HEK293 (cell line): Measurements from ENCODE around the gene C4orf50.
"Not testable (repeated sequence)": the region's sequence is repeated elsewhere in the genome, so short reads cannot be mapped to it uniquely, and the experiment has no call there.

Experiments used
- CTCF ChIA-PET: fragments of 350-600 bp; formaldehyde crosslinking; extraction: SDS; loops from one replicate; lab custom pipeline; 2021; ENCODE audit warnings: antibody characterized with exemption; lab: Yijun Ruan, JAX
- POLR2A ChIA-PET: fragments of 300-600 bp; formaldehyde crosslinking; extraction: SDS; loops from one replicate; lab custom pipeline; 2020; ENCODE audit warnings: antibody characterized with exemption, inconsistent platforms; lab: Yijun Ruan, JAX
- H3K27ac ChIP-seq: fragments of 200-500 bp; sonication (Bioruptor generic); 2 replicates; pipeline ENCODE4 v1.5.1; 2014; ENCODE audit warnings: low read depth, low read length, control low read depth, inconsistent platforms; ENCODE audit errors: extremely low read depth
- H3K36me3 ChIP-seq, 2 experiments: fragments of 200-500 bp in 1 of 2; sonication (Bioruptor generic) in 1 of 2; 1 replicate in 1 of 2; 2 replicates in 1 of 2; pipeline ENCODE4 v1.5.1; 2014 to 2017; ENCODE audit warnings: inconsistent platforms in 2 of 2, low read length in 2 of 2; ENCODE audit not compliant: control insufficient read depth in 2 of 2, insufficient read depth in 1 of 2
- H3K4me1 ChIP-seq: fragments of 200-500 bp; sonication (Bioruptor generic); 2 replicates; pipeline ENCODE4 v1.5.1; 2014; ENCODE audit warnings: mild to moderate bottlenecking, low read length, inconsistent platforms; ENCODE audit not compliant: control insufficient read depth, insufficient read depth
- H3K4me3 ChIP-seq: 2 replicates; pipeline ENCODE4 v1.5.1; 2011; ENCODE audit warnings: low read depth, mild to moderate bottlenecking, control low read depth, low read length, moderate library complexity
- H3K9me3 ChIP-seq: fragments of 200-500 bp; sonication (Bioruptor generic); 2 replicates; pipeline ENCODE4 v1.5.1; 2014; ENCODE audit warnings: low read depth, low read length, inconsistent platforms; ENCODE audit not compliant: control insufficient read depth, insufficient read depth
- GFI1B ChIP-seq: fragments of 450-650 bp; formaldehyde crosslinking; IDR thresholded peaks from 2 replicates; pipeline ENCODE4 v1.5.1; 2016; ENCODE audit warnings: missing biosample characterization, missing genetic modification characterization
- IKZF3 ChIP-seq: fragments of 450-650 bp; IDR thresholded peaks from 2 replicates; pipeline ENCODE4 v1.5.0; 2018; ENCODE audit warnings: missing biosample characterization, mild to moderate bottlenecking, missing genetic modification characterization, moderate library complexity
- MYNN ChIP-seq: fragments of 450-650 bp; formaldehyde crosslinking; IDR thresholded peaks from 2 replicates; pipeline ENCODE4 v1.5.1; 2016; ENCODE audit warnings: missing biosample characterization, missing genetic modification characterization, borderline replicate concordance
- OSR2 ChIP-seq: fragments of 450-650 bp; formaldehyde crosslinking; IDR thresholded peaks from 2 replicates; pipeline ENCODE4 v1.5.1; 2016; ENCODE audit warnings: missing biosample characterization, missing genetic modification characterization
- SP2 ChIP-seq: fragments of 450-650 bp; formaldehyde crosslinking; IDR thresholded peaks from 2 replicates; pipeline ENCODE4 v1.5.1; 2016; ENCODE audit warnings: missing biosample characterization, missing genetic modification characterization
- TRIM28 ChIP-seq: IDR thresholded peaks from 2 replicates; pipeline ENCODE4 v1.6.1; 2011; ENCODE audit warnings: low read length, control low read depth, borderline replicate concordance
- ZIC2 ChIP-seq: fragments of 450-650 bp; formaldehyde crosslinking; IDR thresholded peaks from 2 replicates; pipeline ENCODE4 v1.5.1; 2016; ENCODE audit warnings: missing biosample characterization, missing genetic modification characterization
- ZNF174 ChIP-seq: fragments of 450-650 bp; formaldehyde crosslinking; IDR thresholded peaks from 2 replicates; pipeline ENCODE4 v1.5.0; 2017; ENCODE audit warnings: missing biosample characterization, mild to moderate bottlenecking, missing genetic modification characterization
- ZNF248 ChIP-seq: fragments of 450-650 bp; formaldehyde crosslinking; IDR thresholded peaks from 2 replicates; pipeline ENCODE4 v1.5.1; 2017; ENCODE audit warnings: missing biosample characterization, missing genetic modification characterization
- ZNF311 ChIP-seq: fragments of 450-650 bp; formaldehyde crosslinking; IDR thresholded peaks from 2 replicates; pipeline ENCODE4 v1.5.1; 2017; ENCODE audit warnings: missing biosample characterization, missing genetic modification characterization, borderline replicate concordance
- ZSCAN30 ChIP-seq: fragments of 450-650 bp; IDR thresholded peaks from 2 replicates; pipeline ENCODE4 v1.5.1; 2018; ENCODE audit warnings: missing biosample characterization, mild to moderate bottlenecking, missing genetic modification characterization, moderate library complexity
- TF ChIP-seq, protein P1 (sequence below): fragments of 450-650 bp; formaldehyde crosslinking; conservative IDR thresholded peaks from 2 replicates; pipeline ENCODE4 v1.5.1; 2016; ENCODE audit warnings: low read depth, missing biosample characterization, missing genetic modification characterization
- TF ChIP-seq, protein P2 (sequence below): fragments of 450-650 bp; formaldehyde crosslinking; IDR thresholded peaks from 2 replicates; pipeline ENCODE4 v1.5.1; 2017; ENCODE audit warnings: missing biosample characterization, missing genetic modification characterization
- TF ChIP-seq, protein P3 (sequence below): fragments of 450-650 bp; formaldehyde crosslinking; IDR thresholded peaks from 2 replicates; pipeline ENCODE4 v1.5.1; 2016; ENCODE audit warnings: missing biosample characterization, missing genetic modification characterization
- TF ChIP-seq, protein P4 (sequence below): fragments of 450-650 bp; formaldehyde crosslinking; IDR thresholded peaks from 2 replicates; pipeline ENCODE4 v1.5.1; 2016; ENCODE audit warnings: missing biosample characterization, missing genetic modification characterization, borderline replicate concordance
- TF ChIP-seq, protein P5 (sequence below): fragments of 450-650 bp; formaldehyde crosslinking; IDR thresholded peaks from 2 replicates; pipeline ENCODE4 v1.5.1; 2017; ENCODE audit warnings: missing biosample characterization, missing genetic modification characterization

The C4orf50 gene

DNA sequence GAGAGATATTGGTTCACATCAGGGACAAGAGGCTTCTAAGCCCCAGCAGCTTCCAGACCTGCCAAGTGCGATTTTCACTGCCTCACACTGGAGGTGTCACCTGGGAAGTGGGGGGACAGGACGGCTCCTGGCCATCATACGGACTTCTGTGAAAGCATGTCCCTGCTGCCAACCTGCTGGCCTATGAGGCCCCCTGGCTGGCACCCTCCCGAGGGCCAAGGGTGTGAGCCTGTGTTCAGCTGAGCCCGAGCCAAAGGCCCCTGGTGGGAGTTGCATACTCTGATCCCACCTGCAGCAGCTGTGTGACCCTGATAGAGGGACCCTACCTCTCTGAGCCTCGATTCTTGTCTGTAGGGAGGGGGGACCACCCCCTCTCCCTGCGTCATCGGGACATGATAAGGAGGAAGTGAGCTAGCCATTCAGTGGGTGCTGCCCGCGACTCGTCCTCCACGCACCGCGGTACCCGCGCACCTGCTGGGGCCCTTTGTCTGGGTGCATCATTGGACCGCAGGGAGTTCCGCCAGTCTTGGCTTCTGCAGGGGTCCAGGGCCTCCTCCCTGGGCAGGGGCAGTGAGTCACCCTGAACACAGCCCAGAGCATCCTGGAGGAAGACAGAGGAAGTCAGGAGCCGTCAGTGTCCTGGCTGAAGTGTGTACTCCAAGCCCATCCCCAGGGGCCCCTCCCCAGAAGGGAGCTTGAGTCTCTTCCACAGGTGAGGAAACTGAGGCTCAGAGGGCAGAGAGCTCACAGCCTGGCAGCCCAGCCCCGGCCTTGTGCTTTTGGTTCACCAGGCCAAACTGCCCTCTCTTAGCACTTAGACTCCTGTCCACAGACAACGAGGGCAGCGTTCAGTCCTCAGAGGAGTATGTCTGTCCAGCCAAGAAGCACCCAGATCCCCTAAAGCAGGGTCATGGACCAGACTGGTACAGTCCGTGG is 24.1 kb downstream of the C4orf50 start:
- ChIA-PET POLR2A (no interaction called here), CTCF (interaction anchor here (0.7 to 0.9 kb wide), 3 partner anchors 93 to 333 kb away, joined by 4 to 8 read pairs (median 4); no protein-coding TSS in a partner anchor)
- TF ChIP-seq ZNF311 (tag by site-specific recombination): no peak
- TF ChIP-seq ZIC2 (tag by site-specific recombination): peak; percentile 49
- H3K36me3 ChIP-seq: no peaks in the 10 kb centered on the region
- no peak overlapping the region for H3K4me3 ChIP-seq
- no peak overlapping the region for H3K27ac ChIP-seq
- no peaks in the 10 kb centered on the region for H3K9me3 ChIP-seq
- no peaks in the 10 kb centered on the region for H3K4me1 ChIP-seq

DNA sequence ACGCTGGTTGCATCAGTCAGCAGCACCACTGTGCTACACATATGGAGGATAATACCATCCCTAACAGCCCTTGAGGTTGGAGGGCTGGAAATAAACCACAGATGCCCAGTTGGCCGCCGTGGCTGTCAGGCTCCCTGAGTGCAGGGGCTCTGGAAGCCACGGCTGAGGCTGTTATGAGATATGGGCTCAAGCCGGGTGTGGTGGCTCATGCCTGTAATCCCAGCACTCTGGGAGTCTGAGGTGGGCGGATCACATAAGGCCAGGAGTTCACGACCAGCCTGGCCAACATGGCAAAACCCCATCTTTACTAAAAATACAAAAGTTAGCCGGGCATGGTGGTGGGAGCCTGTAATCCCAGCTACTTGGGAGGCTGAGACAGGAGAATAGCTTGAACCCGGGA is 24.9 kb downstream of the C4orf50 start:
- H3K4me3 ChIP-seq, H3K36me3 ChIP-seq, H3K4me1 ChIP-seq, POLR2A ChIA-PET, H3K27ac ChIP-seq, H3K9me3 ChIP-seq: not testable (repeated sequence)
- CTCF ChIA-PET: interaction anchor here (0.5 to 0.7 kb wide), 2 partner anchors 94 to 111 kb away, joined by 3 to 4 read pairs; no protein-coding TSS in a partner anchor

DNA sequence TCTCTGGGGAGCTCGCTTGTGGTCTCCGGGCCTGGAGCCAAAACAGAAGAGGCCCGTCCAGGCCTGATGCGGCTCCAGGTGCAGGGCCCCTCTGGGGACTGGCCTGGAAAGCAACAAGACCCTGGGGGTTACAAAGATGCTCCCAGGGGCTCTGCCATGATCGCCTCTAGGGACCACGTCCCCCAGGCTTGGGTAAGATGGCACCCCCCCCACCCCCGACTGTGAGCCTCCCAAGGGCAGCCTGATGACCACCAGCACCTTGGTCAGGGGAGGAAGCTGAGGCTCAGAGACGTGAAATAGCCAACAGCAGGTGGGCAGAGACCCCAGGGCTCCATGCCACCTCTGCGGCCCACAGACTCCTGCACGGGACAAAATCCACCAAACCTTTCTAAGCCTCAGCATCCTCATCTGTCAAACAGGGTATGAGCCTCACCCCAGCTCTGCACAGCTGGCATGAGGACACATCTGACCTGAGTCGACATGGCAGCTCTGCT is 25.4 kb downstream of the C4orf50 start:
- no peak overlapping the region for H3K4me3 ChIP-seq
- TF ChIP-seq, protein P1, sequence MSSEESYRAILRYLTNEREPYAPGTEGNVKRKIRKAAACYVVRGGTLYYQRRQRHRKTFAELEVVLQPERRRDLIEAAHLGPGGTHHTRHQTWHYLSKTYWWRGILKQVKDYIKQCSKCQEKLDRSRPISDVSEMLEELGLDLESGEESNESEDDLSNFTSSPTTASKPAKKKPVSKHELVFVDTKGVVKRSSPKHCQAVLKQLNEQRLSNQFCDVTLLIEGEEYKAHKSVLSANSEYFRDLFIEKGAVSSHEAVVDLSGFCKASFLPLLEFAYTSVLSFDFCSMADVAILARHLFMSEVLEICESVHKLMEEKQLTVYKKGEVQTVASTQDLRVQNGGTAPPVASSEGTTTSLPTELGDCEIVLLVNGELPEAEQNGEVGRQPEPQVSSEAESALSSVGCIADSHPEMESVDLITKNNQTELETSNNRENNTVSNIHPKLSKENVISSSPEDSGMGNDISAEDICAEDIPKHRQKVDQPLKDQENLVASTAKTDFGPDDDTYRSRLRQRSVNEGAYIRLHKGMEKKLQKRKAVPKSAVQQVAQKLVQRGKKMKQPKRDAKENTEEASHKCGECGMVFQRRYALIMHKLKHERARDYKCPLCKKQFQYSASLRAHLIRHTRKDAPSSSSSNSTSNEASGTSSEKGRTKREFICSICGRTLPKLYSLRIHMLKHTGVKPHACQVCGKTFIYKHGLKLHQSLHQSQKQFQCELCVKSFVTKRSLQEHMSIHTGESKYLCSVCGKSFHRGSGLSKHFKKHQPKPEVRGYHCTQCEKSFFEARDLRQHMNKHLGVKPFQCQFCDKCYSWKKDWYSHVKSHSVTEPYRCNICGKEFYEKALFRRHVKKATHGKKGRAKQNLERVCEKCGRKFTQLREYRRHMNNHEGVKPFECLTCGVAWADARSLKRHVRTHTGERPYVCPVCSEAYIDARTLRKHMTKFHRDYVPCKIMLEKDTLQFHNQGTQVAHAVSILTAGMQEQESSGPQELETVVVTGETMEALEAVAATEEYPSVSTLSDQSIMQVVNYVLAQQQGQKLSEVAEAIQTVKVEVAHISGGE: no peak
- TF ChIP-seq, protein P2, sequence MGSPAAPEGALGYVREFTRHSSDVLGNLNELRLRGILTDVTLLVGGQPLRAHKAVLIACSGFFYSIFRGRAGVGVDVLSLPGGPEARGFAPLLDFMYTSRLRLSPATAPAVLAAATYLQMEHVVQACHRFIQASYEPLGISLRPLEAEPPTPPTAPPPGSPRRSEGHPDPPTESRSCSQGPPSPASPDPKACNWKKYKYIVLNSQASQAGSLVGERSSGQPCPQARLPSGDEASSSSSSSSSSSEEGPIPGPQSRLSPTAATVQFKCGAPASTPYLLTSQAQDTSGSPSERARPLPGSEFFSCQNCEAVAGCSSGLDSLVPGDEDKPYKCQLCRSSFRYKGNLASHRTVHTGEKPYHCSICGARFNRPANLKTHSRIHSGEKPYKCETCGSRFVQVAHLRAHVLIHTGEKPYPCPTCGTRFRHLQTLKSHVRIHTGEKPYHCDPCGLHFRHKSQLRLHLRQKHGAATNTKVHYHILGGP (tag by site-specific recombination): no peak
- TF ChIP-seq SP2 (no peak), GFI1B (tag by site-specific recombination) (no peak), TRIM28 (no peak), MYNN (tag by site-specific recombination) (no peak), OSR2 (tag by site-specific recombination) (no peak), ZNF248 (no peak), ZSCAN30 (tag by site-specific recombination) (no peak), IKZF3 (tag by site-specific recombination) (no peak), ZNF174 (tag by site-specific recombination) (no peak)
- TF ChIP-seq, protein P3, sequence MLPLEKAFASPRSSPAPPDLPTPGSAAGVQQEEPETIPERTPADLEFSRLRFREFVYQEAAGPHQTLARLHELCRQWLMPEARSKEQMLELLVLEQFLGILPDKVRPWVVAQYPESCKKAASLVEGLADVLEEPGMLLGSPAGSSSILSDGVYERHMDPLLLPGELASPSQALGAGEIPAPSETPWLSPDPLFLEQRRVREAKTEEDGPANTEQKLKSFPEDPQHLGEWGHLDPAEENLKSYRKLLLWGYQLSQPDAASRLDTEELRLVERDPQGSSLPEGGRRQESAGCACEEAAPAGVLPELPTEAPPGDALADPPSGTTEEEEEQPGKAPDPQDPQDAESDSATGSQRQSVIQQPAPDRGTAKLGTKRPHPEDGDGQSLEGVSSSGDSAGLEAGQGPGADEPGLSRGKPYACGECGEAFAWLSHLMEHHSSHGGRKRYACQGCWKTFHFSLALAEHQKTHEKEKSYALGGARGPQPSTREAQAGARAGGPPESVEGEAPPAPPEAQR: no peak
- TF ChIP-seq, protein P4, sequence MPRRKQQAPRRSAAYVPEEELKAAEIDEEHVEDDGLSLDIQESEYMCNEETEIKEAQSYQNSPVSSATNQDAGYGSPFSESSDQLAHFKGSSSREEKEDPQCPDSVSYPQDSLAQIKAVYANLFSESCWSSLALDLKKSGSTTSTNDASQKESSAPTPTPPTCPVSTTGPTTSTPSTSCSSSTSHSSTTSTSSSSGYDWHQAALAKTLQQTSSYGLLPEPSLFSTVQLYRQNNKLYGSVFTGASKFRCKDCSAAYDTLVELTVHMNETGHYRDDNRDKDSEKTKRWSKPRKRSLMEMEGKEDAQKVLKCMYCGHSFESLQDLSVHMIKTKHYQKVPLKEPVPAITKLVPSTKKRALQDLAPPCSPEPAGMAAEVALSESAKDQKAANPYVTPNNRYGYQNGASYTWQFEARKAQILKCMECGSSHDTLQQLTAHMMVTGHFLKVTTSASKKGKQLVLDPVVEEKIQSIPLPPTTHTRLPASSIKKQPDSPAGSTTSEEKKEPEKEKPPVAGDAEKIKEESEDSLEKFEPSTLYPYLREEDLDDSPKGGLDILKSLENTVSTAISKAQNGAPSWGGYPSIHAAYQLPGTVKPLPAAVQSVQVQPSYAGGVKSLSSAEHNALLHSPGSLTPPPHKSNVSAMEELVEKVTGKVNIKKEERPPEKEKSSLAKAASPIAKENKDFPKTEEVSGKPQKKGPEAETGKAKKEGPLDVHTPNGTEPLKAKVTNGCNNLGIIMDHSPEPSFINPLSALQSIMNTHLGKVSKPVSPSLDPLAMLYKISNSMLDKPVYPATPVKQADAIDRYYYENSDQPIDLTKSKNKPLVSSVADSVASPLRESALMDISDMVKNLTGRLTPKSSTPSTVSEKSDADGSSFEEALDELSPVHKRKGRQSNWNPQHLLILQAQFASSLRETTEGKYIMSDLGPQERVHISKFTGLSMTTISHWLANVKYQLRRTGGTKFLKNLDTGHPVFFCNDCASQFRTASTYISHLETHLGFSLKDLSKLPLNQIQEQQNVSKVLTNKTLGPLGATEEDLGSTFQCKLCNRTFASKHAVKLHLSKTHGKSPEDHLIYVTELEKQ (tag by site-specific recombination): no peak
- TF ChIP-seq, protein P5, sequence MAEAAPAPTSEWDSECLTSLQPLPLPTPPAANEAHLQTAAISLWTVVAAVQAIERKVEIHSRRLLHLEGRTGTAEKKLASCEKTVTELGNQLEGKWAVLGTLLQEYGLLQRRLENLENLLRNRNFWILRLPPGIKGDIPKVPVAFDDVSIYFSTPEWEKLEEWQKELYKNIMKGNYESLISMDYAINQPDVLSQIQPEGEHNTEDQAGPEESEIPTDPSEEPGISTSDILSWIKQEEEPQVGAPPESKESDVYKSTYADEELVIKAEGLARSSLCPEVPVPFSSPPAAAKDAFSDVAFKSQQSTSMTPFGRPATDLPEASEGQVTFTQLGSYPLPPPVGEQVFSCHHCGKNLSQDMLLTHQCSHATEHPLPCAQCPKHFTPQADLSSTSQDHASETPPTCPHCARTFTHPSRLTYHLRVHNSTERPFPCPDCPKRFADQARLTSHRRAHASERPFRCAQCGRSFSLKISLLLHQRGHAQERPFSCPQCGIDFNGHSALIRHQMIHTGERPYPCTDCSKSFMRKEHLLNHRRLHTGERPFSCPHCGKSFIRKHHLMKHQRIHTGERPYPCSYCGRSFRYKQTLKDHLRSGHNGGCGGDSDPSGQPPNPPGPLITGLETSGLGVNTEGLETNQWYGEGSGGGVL (tag by site-specific recombination): no peak
- TF ChIP-seq, all 188 proteins: peak for 0
- POLR2A ChIA-PET: no interaction called here
- Histone ChIP-seq H3K36me3 (no peaks in the 10 kb centered on the region), H3K27ac (no peak overlapping the region), H3K4me1 (no peaks in the 10 kb centered on the region), H3K9me3 (no peaks in the 10 kb centered on the region)
- CTCF ChIA-PET: interaction anchor here (0.5 to 0.7 kb wide), 2 partner anchors 95 to 112 kb away, joined by 3 to 4 read pairs; no protein-coding TSS in a partner anchor
